Stimulated activated CD8-positive, alpha-beta memory T cell treated with anti-CD3 and anti-CD28 coated beads, Interleukin-15, amount 100 ng/mL, for 4 hours (primary cell): ENCODE results near the gene TM9SF2.
"Not testable (repeated sequence)": the region's sequence is repeated elsewhere in the genome, so short reads cannot be mapped to it uniquely, and the experiment has no call there.

Experiments used
- DNase-seq, 2 donors: peaks; one replicate each; pipeline ENCODE4 v3.0.0-alpha.2; 2020; ENCODE audit warnings: low read depth in 2 of 2

The TM9SF2 gene

GRCh38 chr13:99536023-99536422 is 34.8 kb downstream of the TM9SF2 start:
- no peak for DNase-seq

- no peak for DNase-seq
These were observed 39.3 kb downstream of the TM9SF2 start for GRCh38 chr13:99540530-99540929.

GRCh38 chr13:99542788-99543406 is 41.6 kb downstream of the TM9SF2 start:
- no peak for DNase-seq

- DNase-seq: no peak
These were observed 44.1 kb downstream of the TM9SF2 start for GRCh38 chr13:99545361-99545760.

- no peak for DNase-seq
These were observed 44.7 kb downstream of the TM9SF2 start for GRCh38 chr13:99545979-99546378.

GRCh38 chr13:99546878-99547277 is 45.6 kb downstream of the TM9SF2 start:
- DNase-seq: no peak

- DNase-seq: no peak
These were observed 47.2 kb downstream of the TM9SF2 start for GRCh38 chr13:99548448-99548847.

- DNase-seq: no peak
These were observed 51.8 kb downstream of the TM9SF2 start for GRCh38 chr13:99553033-99553432.

- DNase-seq: no peak
These were observed 53.9 kb downstream of the TM9SF2 start for GRCh38 chr13:99555149-99555548.

- DNase-seq: no peak
These were observed 55.7 kb downstream of the TM9SF2 start for GRCh38 chr13:99556867-99557443.

- DNase-seq: no peak
These were observed 57.4 kb downstream of the TM9SF2 start for GRCh38 chr13:99558570-99559180.

- no peak for DNase-seq
These were observed 58.3 kb downstream of the TM9SF2 start for GRCh38 chr13:99559560-99559959.

- DNase-seq: no peak
These were observed 62.1 kb downstream of the TM9SF2 start for GRCh38 chr13:99563404-99563803.

- no peak for DNase-seq
These were observed 63.1 kb downstream of the TM9SF2 start for GRCh38 chr13:99564386-99564785.

- DNase-seq: no peak
These were observed 64.3 kb downstream of the TM9SF2 start for GRCh38 chr13:99565478-99566124.

GRCh38 chr13:99566125-99567083 is 65.1 kb downstream of the TM9SF2 start:
- no peak for DNase-seq

- DNase-seq: not testable (repeated sequence)
These were observed 67.6 kb downstream of the TM9SF2 start for GRCh38 chr13:99568901-99569300.

- no peak for DNase-seq
These were observed 70.9 kb downstream of the TM9SF2 start for GRCh38 chr13:99572131-99572530.

GRCh38 chr13:99572921-99573320 is 71.6 kb downstream of the TM9SF2 start:
- no peak for DNase-seq

GRCh38 chr13:99575376-99576120 is 74.3 kb downstream of the TM9SF2 start:
- no peak for DNase-seq
